ENCODE results near the gene OGFR.

- TF ChIP-seq CTCF (IDR thresholded peaks at IDR 0.05) (no peak), POLR2A (IDR thresholded peaks at IDR 0.05) (no peak)
Observed at GRCh38 chr20:62856931-62857619, 52.4 kb downstream of the OGFR start.

All from adrenal gland (tissue), 5 donors.